Measurements from ENCODE around the gene LYPD1. TPM values are rescaled to one million over a fixed set of nuclear protein-coding genes. Genes with fewer than 3 reads are reported as not detected.

The LYPD1 gene
- total RNA-seq, 1 experiment from 2014 or later, result 0.21 TPM

DNA sequence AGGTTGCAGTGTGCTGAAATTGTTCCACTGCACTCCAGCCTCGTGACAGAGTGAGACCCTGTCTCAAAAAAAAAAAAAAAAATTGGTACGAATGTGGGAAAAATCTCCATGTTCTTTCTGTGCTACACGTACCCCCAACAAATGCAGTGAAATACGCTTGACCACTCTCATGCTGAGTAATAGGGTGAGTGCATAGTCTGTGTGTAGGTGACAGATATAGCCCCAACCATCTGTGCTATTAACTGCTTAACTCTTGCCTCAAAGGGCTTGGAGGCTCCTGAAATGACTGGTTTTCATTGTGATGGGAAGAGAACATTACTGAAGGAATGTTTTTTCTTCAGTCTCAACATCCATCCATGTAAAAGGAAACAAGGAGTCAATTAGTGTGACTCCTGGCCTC lies 15.7 kb downstream of the LYPD1 start:
- Histone ChIP-seq H3K4me1 (ENCODE audit: control insufficient read depth, insufficient read depth, low read length) (no peaks in the 10 kb centered on the region), H3K4me3 (ENCODE audit: low read depth in 2 of 2, low read length in 2 of 2) (no peak overlapping the region), H3K27me3 (ENCODE audit: control insufficient read depth, insufficient read depth, low read length) (no peaks in the 10 kb centered on the region; the same call in 1 of the 2 replicates), H3K9me3 (ENCODE audit: control insufficient read depth, insufficient read depth, low read depth, low read length) (no peaks in the 10 kb centered on the region), H3K27ac (ENCODE audit: low read length) (no peak overlapping the region), H3K36me3 (ENCODE audit: control insufficient read depth, insufficient read depth, low read length) (no peaks in the 10 kb centered on the region)
- ChIA-PET CTCF (no interaction called here), POLR2A (no interaction called here)
- BruUV-seq (replicated peaks), result no TSS peak
- intact Hi-C loops (cut with micrococcal nuclease; ENCODE audit: unreplicated experiment) (loop anchor here (5.0 kb wide), 1 partner anchor 518 kb away; no protein-coding TSS in a partner anchor), in situ Hi-C loops (cut with HindIII; ENCODE audit: low pct_unique_long_range_greater_than_20kb, low sequenced_read_pairs) (no loop called here)
- TF ChIP-seq, protein P1, sequence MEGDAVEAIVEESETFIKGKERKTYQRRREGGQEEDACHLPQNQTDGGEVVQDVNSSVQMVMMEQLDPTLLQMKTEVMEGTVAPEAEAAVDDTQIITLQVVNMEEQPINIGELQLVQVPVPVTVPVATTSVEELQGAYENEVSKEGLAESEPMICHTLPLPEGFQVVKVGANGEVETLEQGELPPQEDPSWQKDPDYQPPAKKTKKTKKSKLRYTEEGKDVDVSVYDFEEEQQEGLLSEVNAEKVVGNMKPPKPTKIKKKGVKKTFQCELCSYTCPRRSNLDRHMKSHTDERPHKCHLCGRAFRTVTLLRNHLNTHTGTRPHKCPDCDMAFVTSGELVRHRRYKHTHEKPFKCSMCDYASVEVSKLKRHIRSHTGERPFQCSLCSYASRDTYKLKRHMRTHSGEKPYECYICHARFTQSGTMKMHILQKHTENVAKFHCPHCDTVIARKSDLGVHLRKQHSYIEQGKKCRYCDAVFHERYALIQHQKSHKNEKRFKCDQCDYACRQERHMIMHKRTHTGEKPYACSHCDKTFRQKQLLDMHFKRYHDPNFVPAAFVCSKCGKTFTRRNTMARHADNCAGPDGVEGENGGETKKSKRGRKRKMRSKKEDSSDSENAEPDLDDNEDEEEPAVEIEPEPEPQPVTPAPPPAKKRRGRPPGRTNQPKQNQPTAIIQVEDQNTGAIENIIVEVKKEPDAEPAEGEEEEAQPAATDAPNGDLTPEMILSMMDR (IDR thresholded peaks at IDR 0.05), result no peak
- no peak for TF ChIP-seq TCF7L2 (IDR thresholded peaks at IDR 0.05; ENCODE audit: low read depth, low read length)
- no peak for TF ChIP-seq POLR2AphosphoS5 (IDR thresholded peaks at IDR 0.05; ENCODE audit: low read depth, low read length)
- TF ChIP-seq, protein P2, sequence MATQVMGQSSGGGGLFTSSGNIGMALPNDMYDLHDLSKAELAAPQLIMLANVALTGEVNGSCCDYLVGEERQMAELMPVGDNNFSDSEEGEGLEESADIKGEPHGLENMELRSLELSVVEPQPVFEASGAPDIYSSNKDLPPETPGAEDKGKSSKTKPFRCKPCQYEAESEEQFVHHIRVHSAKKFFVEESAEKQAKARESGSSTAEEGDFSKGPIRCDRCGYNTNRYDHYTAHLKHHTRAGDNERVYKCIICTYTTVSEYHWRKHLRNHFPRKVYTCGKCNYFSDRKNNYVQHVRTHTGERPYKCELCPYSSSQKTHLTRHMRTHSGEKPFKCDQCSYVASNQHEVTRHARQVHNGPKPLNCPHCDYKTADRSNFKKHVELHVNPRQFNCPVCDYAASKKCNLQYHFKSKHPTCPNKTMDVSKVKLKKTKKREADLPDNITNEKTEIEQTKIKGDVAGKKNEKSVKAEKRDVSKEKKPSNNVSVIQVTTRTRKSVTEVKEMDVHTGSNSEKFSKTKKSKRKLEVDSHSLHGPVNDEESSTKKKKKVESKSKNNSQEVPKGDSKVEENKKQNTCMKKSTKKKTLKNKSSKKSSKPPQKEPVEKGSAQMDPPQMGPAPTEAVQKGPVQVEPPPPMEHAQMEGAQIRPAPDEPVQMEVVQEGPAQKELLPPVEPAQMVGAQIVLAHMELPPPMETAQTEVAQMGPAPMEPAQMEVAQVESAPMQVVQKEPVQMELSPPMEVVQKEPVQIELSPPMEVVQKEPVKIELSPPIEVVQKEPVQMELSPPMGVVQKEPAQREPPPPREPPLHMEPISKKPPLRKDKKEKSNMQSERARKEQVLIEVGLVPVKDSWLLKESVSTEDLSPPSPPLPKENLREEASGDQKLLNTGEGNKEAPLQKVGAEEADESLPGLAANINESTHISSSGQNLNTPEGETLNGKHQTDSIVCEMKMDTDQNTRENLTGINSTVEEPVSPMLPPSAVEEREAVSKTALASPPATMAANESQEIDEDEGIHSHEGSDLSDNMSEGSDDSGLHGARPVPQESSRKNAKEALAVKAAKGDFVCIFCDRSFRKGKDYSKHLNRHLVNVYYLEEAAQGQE (IDR thresholded peaks at IDR 0.05; ENCODE audit: insufficient read depth in 1 of 2, low read depth in 2 of 2, low read length in 1 of 2), result no peak
- no peak for TF ChIP-seq SIN3A (IDR thresholded peaks at IDR 0.05; ENCODE audit: borderline replicate concordance, insufficient read depth, low read depth, low read length)
- ATAC-seq (no peak), DNase-seq (ENCODE audit: low read depth, low spot score) (no peak)

DNA sequence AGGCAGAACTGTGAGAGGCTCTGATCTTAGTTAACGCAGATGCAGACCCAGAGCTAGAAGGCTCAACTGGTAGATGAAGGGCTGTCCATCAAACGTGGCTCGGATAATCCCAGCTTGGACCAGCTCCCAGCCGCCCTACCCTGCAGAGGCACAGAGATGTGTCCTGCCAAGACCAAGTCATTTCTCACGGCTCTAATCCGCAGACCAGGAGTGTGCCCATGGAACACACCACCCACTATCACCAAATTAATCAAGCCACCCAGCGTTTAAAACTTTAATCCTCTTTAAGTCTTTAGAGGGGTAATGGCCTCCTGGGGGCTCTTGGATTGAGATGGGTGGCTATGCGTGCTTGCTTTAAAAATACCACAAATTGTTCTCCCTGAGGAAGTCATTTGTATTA lies 17.5 kb downstream of the LYPD1 start:
- DNase-seq (ENCODE audit: low read depth, low spot score) (no peak), ATAC-seq (no peak)
- Histone ChIP-seq H3K36me3 (ENCODE audit: control insufficient read depth, insufficient read depth, low read length) (no peaks in the 10 kb centered on the region), H3K27ac (ENCODE audit: low read length) (no peak overlapping the region), H3K4me3 (ENCODE audit: low read depth in 2 of 2, low read length in 2 of 2) (no peak overlapping the region), H3K9me3 (ENCODE audit: control insufficient read depth, insufficient read depth, low read depth, low read length) (no peaks in the 10 kb centered on the region), H3K27me3 (ENCODE audit: control insufficient read depth, insufficient read depth, low read length) (no peaks in the 10 kb centered on the region), H3K4me1 (ENCODE audit: control insufficient read depth, insufficient read depth, low read length) (no peaks in the 10 kb centered on the region)
- ChIA-PET CTCF (no interaction called here), POLR2A (no interaction called here)
- intact Hi-C loops (cut with micrococcal nuclease; ENCODE audit: unreplicated experiment), result loop anchor here (5.0 kb wide), 1 partner anchor 520 kb away; no protein-coding TSS in a partner anchor
- BruUV-seq (replicated peaks), result no TSS peak
- no peak for TF ChIP-seq TCF7L2 (IDR thresholded peaks at IDR 0.05; ENCODE audit: low read depth, low read length)
- TF ChIP-seq, protein P1 (IDR thresholded peaks at IDR 0.05), result no peak
- TF ChIP-seq SIN3A (IDR thresholded peaks at IDR 0.05; ENCODE audit: borderline replicate concordance, insufficient read depth, low read depth, low read length), result no peak
- TF ChIP-seq, protein P2 (IDR thresholded peaks at IDR 0.05; ENCODE audit: insufficient read depth in 1 of 2, low read depth in 2 of 2, low read length in 1 of 2), result no peak
- TF ChIP-seq POLR2AphosphoS5 (IDR thresholded peaks at IDR 0.05; ENCODE audit: low read depth, low read length), result no peak
- in situ Hi-C loops (cut with HindIII; ENCODE audit: low pct_unique_long_range_greater_than_20kb, low sequenced_read_pairs), result no loop called here

Measured in Panc1 (cell line).